ENCODE results near the gene PLCL1. TPM values are rescaled to one million over a fixed set of nuclear protein-coding genes. Genes with fewer than 3 reads are reported as not detected.

PLCL1 gene
- total and polyA plus RNA-seq, 2 donors (not counting 3 experiments of a cell fraction or from before 2014, with no cell fraction given): 0.79 to 3.4 TPM

- H3K27ac ChIP-seq (ENCODE audit: insufficient read depth, low read depth, low read length): no peak overlapping the region
- H2AFZ ChIP-seq (ENCODE audit: low read depth, low read length): no peak overlapping the region
- ChIA-PET CTCF (interaction anchor here (0.7 to 1.3 kb wide), 2 partner anchors 14 to 183 kb away, joined by 3 read pairs; no protein-coding TSS in a partner anchor), POLR2A (no interaction called here)
- no peak for DNase-seq (ENCODE audit: low read depth, low spot score)
- no peaks in the 10 kb centered on the region for H4K20me1 ChIP-seq (replicated peaks; ENCODE audit: control insufficient read depth, extremely low read depth, insufficient read depth, low read length)
- H3K9ac ChIP-seq (replicated peaks; ENCODE audit: extremely low read depth, insufficient read depth, low read length): no peak overlapping the region
- peaks cover 11% of the 10 kb centered on the region for H3K4me1 ChIP-seq (ENCODE audit: control insufficient read depth, extremely low read depth, insufficient read depth, low read length)
- no peak overlapping the region for H3K4me3 ChIP-seq (replicated peaks in 1 of 3; ENCODE audit: insufficient read depth in 1 of 3, low read depth in 1 of 3, low read length in 3 of 3)
- TF ChIP-seq FOS (IDR thresholded peaks at IDR 0.05; ENCODE audit: borderline replicate concordance, insufficient read depth, low read length) (no peak), MYC (IDR thresholded peaks at IDR 0.05; ENCODE audit: low read depth, low read length) (no peak), JUN (IDR thresholded peaks at IDR 0.05; ENCODE audit: borderline replicate concordance, insufficient read depth, insufficient read length, low read depth) (no peak), POLR2A (IDR thresholded peaks at IDR 0.05; ENCODE audit: low read depth, low read length) (no peak), POLR2AphosphoS5 (IDR thresholded peaks at IDR 0.05; ENCODE audit: insufficient read depth, low read depth, low read length) (no peak), CTCF (IDR thresholded peaks at IDR 0.05; ENCODE audit: extremely low read depth in 1 of 2, insufficient read depth in 1 of 2, low read depth in 1 of 2, low read length in 2 of 2) (no peak), EZH2 (IDR thresholded peaks at IDR 0.05; ENCODE audit: borderline replicate concordance, low read depth, low read length, severe bottlenecking) (no peak), GATA2 (IDR thresholded peaks at IDR 0.05; ENCODE audit: insufficient read depth, insufficient read length, low read depth, low read length) (no peak), MAX (IDR thresholded peaks at IDR 0.05; ENCODE audit: insufficient read depth, insufficient read length) (no peak)
- H3K4me2 ChIP-seq (ENCODE audit: insufficient read depth, low read length): no peak overlapping the region
- dilution Hi-C loops (cut with MboI; ENCODE audit: extremely low pct_ligation_motif_present, low sequenced_read_pairs): no loop called here
- intact Hi-C loops (cut with micrococcal nuclease): no loop called here
- H3K9me3 ChIP-seq (replicated peaks; ENCODE audit: control insufficient read depth, insufficient read depth, low read length): no peaks in the 10 kb centered on the region
- no peaks in the 10 kb centered on the region for H3K9me1 ChIP-seq (replicated peaks; ENCODE audit: control insufficient read depth, extremely low read depth, insufficient read depth, low read length)
- no TSS peak for BruUV-seq (replicated peaks)
- H3K27me3 ChIP-seq (ENCODE audit: control insufficient read depth in 2 of 2, insufficient read depth in 2 of 2, low read length in 2 of 2): no peaks in the 10 kb centered on the region
- FAIRE-seq: no peak
- no peaks in the 10 kb centered on the region for H3K79me2 ChIP-seq (ENCODE audit: control insufficient read depth, insufficient read depth, low read length)
- no peaks in the 10 kb centered on the region for H3K36me3 ChIP-seq (ENCODE audit: control insufficient read depth in 2 of 2, extremely low read depth in 1 of 2, insufficient read depth in 2 of 2, low read length in 2 of 2)
Measured at GRCh38 chr2:198113316-198113715, 308.9 kb downstream of the PLCL1 start.
